Suprapubic skin (tissue), 4 donors: Measurements from ENCODE around the gene NRXN3. TPM values are rescaled to one million over a fixed set of nuclear protein-coding genes. Genes with fewer than 3 reads are reported as not detected.

Experiments used
- DNase-seq, 2 donors: peaks; one replicate each; pipeline ENCODE4 v3.0.0-alpha.2; 2019; ENCODE audit warnings: low spot score in 2 of 2
- H3K27ac ChIP-seq: fragments of 200-600 bp; sonication (generic); one replicate; pipeline ENCODE4 v1.5.1; 2019
- H3K27me3 ChIP-seq: fragments of 200-600 bp; sonication (generic); one replicate; pipeline ENCODE4 v1.5.1; 2019
- H3K36me3 ChIP-seq: fragments of 200-600 bp; sonication (generic); one replicate; pipeline ENCODE4 v1.5.1; 2019
- H3K4me1 ChIP-seq: fragments of 200-600 bp; sonication (generic); one replicate; pipeline ENCODE4 v1.5.1; 2019
- H3K4me3 ChIP-seq: fragments of 200-600 bp; sonication (generic); one replicate; pipeline ENCODE4 v1.5.1; 2019; ENCODE audit warnings: mild to moderate bottlenecking
- H3K9me3 ChIP-seq: fragments of 200-600 bp; sonication (generic); one replicate; pipeline ENCODE4 v1.5.1; 2019
- EP300 ChIP-seq: sonication (generic); formaldehyde crosslinking; IDR thresholded peaks from one replicate; pipeline ENCODE4 v1.6.1; 2017; ENCODE audit warnings: antibody characterized with exemption
- POLR2A ChIP-seq, 2 donors: fragments of 450-650 bp; IDR thresholded peaks; one replicate each; pipeline ENCODE4 v1.6.1; 2017; ENCODE audit warnings: antibody characterized with exemption in 2 of 2, mild to moderate bottlenecking in 2 of 2, moderate library complexity in 2 of 2
- POLR2AphosphoS5 ChIP-seq, 3 donors: sonication (generic); formaldehyde crosslinking; IDR thresholded peaks; one replicate each; pipeline ENCODE4 v1.6.1; 2017; ENCODE audit warnings: antibody characterized with exemption in 3 of 3
- WGBS: methylation state at CpG from one replicate; pipeline ENCODE4 v1.1.5; 2018; 5-methylcytosine and 5-hydroxymethylcytosine counted together
- total RNA-seq, 4 donors: library from RNA; depleted of rRNA; stranded (reverse); fragments of >200 nt; gene quantifications; one replicate each; pipeline ENCODE4 v1.1.0, GENCODE V29; 2016
- TF ChIP-seq, protein P1 (sequence below), 2 donors: fragments of 200-600 bp in 1 of 2; fragments of 450-650 bp in 1 of 2; sonication (generic) in 1 of 2; IDR thresholded peaks; one replicate each; pipeline ENCODE4 v1.5.1; 2016 to 2019; ENCODE audit warnings: antibody characterized with exemption in 2 of 2, mild to moderate bottlenecking in 1 of 2, moderate library complexity in 1 of 2

The NRXN3 gene
- total RNA-seq, 4 donors from 2014 or later = 0.79 to 4.3 (median 3.3) TPM

DNA sequence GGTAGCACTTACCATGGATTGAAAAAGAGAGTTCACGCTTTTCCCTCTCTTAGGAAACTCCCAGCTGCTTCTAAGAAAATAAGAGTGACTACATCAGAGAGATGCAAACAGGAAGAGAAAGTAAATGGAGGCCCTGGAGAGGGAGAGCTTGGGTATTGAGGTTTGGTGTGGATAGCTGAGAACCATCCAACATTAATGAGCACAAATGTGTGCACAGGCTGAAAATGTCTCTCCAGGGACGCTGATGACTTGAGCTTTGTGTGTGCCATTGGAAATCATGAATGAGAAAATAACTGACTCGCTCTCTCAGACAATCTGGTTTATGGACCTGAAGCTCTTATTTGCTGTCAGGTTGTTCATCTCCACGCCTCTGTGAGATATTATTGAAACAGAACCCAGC, 318.8 kb downstream of the NRXN3 start:
- no peaks in the 10 kb centered on the region for H3K4me1 ChIP-seq
- H3K27ac ChIP-seq = no peak overlapping the region
- no peaks in the 10 kb centered on the region for H3K9me3 ChIP-seq
- no peak overlapping the region for H3K4me3 ChIP-seq
- H3K27me3 ChIP-seq = no peaks in the 10 kb centered on the region
- DNase-seq = no peak
- TF ChIP-seq, protein P1, sequence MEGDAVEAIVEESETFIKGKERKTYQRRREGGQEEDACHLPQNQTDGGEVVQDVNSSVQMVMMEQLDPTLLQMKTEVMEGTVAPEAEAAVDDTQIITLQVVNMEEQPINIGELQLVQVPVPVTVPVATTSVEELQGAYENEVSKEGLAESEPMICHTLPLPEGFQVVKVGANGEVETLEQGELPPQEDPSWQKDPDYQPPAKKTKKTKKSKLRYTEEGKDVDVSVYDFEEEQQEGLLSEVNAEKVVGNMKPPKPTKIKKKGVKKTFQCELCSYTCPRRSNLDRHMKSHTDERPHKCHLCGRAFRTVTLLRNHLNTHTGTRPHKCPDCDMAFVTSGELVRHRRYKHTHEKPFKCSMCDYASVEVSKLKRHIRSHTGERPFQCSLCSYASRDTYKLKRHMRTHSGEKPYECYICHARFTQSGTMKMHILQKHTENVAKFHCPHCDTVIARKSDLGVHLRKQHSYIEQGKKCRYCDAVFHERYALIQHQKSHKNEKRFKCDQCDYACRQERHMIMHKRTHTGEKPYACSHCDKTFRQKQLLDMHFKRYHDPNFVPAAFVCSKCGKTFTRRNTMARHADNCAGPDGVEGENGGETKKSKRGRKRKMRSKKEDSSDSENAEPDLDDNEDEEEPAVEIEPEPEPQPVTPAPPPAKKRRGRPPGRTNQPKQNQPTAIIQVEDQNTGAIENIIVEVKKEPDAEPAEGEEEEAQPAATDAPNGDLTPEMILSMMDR (IDR thresholded peaks at IDR 0.05) = no peak
- TF ChIP-seq EP300 (no peak), POLR2AphosphoS5 (IDR thresholded peaks at IDR 0.05) (no peak), POLR2A (IDR thresholded peaks at IDR 0.05) (no peak)
- 88% methylated on average over 4 of the region's 4 CpGs for WGBS
- H3K36me3 ChIP-seq = no peaks in the 10 kb centered on the region

DNA sequence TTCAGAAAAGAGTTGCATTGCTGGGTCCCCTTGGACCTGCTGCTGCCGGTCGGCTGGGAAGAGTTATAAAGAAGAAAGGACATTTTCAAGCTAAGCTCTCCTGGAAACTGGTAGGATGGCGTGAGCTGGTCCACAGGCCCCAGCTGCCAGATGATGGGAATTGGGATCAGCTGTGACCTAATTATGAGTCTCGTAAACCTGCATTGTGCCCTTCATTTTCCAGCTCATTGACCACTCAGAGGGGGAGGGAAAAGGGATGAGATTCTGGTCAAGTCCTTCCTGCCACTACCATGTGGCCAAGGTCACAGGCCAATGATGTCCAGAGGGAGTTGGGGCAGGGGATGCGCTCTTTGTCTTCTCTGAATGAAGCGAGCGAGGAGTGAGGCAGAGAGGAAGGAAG, 320.9 kb downstream of the NRXN3 start:
- no peak overlapping the region for H3K27ac ChIP-seq
- DNase-seq = no peak
- no peaks in the 10 kb centered on the region for H3K36me3 ChIP-seq
- no peaks in the 10 kb centered on the region for H3K4me1 ChIP-seq
- 80% methylated on average over 7 of the region's 7 CpGs for WGBS
- H3K27me3 ChIP-seq = no peaks in the 10 kb centered on the region
- TF ChIP-seq POLR2AphosphoS5 (IDR thresholded peaks at IDR 0.05) = no peak
- TF ChIP-seq POLR2A (IDR thresholded peaks at IDR 0.05) = no peak
- TF ChIP-seq EP300 = no peak
- TF ChIP-seq, protein P1 (IDR thresholded peaks at IDR 0.05) = no peak
- no peak overlapping the region for H3K4me3 ChIP-seq
- H3K9me3 ChIP-seq = no peaks in the 10 kb centered on the region

DNA sequence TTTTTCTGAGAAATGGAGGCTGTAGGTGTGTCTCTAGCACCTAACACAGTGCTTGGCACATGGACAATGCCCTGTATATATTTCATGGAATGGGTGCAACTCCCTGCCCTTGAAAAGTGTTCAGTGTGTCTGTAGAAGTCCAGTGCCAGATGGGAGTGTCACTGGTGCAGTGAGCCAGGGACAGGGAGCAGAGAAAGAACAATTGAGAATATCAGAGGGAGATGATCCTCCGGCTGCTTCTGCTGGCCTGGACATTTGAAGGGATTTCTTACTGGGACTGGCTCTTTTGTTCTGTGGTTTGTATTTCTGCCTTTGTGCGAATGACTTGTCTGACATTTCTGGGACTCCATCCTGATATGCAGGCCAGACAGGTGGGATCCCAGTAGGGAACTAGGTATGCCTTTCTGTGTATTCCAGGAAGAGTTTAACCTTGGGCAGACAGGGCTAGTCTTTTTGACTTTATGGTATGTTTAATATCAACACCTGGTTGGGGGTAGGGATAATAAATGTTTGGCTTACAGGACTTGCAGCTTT, 328.0 kb downstream of the NRXN3 start:
- H3K27me3 ChIP-seq = no peaks in the 10 kb centered on the region
- no peak overlapping the region for H3K4me3 ChIP-seq
- WGBS = 90% methylated on average over 2 of the region's 2 CpGs
- TF ChIP-seq EP300 (no peak), POLR2AphosphoS5 (IDR thresholded peaks at IDR 0.05) (no peak), POLR2A (IDR thresholded peaks at IDR 0.05) (no peak)
- TF ChIP-seq, protein P1 (IDR thresholded peaks at IDR 0.05) = no peak
- no peaks in the 10 kb centered on the region for H3K36me3 ChIP-seq
- DNase-seq = no peak
- H3K27ac ChIP-seq = no peak overlapping the region
- no peaks in the 10 kb centered on the region for H3K9me3 ChIP-seq
- H3K4me1 ChIP-seq = no peaks in the 10 kb centered on the region

DNA sequence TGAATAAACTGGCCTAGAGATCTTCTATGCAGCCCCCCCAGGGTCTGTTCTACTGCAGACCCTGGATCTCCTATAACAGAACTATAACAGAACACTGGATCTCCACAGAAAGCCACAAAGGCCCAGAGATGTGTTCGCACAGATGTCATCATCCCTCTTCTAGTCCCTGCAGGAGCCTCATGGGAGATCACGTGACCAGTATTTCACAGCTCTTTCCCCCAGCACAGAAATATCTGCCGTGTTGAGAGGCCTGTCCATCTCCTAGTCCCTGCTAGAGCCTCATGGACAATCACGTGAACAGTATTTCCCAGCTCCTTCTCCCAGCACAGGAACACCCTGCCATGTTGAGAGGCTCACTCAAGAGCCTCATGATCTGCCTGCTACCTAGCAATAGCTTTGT, 331.7 kb downstream of the NRXN3 start:
- Histone ChIP-seq H3K4me1 (no peaks in the 10 kb centered on the region), H3K27ac (no peak overlapping the region), H3K36me3 (no peaks in the 10 kb centered on the region), H3K9me3 (no peaks in the 10 kb centered on the region), H3K4me3 (no peak overlapping the region), H3K27me3 (no peaks in the 10 kb centered on the region)
- DNase-seq = no peak
- 71% methylated on average over 4 of the region's 4 CpGs for WGBS
- TF ChIP-seq POLR2AphosphoS5 (IDR thresholded peaks at IDR 0.05) (no peak), EP300 (no peak), POLR2A (IDR thresholded peaks at IDR 0.05) (no peak)
- TF ChIP-seq, protein P1 (IDR thresholded peaks at IDR 0.05) = no peak

DNA sequence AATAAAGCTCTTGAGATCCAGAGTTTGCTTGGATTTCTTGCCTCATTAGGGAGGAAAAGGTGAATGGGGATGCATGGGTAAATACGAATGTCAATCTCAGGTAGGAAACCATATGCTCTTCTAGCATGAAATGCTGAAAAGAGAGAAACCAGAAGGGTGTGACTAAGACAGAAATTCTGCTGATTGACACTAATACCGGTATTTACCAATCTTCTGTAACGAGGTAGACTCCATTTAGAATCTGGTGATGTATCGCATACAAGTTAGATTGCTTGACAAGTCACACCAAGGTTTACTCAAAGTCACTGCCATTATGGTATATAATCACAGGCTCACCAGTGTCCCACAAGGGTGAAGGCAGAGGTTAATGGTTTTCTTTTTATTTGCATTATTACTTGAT, 337.9 kb downstream of the NRXN3 start:
- Histone ChIP-seq H3K27ac (no peak overlapping the region), H3K9me3 (no peaks in the 10 kb centered on the region), H3K36me3 (no peaks in the 10 kb centered on the region), H3K4me1 (no peaks in the 10 kb centered on the region), H3K4me3 (no peak overlapping the region), H3K27me3 (no peaks in the 10 kb centered on the region)
- TF ChIP-seq EP300 (no peak), POLR2AphosphoS5 (IDR thresholded peaks at IDR 0.05) (no peak), POLR2A (IDR thresholded peaks at IDR 0.05) (no peak)
- TF ChIP-seq, protein P1 (IDR thresholded peaks at IDR 0.05) = no peak
- no peak for DNase-seq
- WGBS = 87% methylated on average over 4 of the region's 4 CpGs
